ENCODE data around the gene UBE2QL1. TPM values are rescaled to one million over a fixed set of nuclear protein-coding genes. Genes with fewer than 3 reads are reported as not detected.

The UBE2QL1 gene
- total and polyA plus RNA-seq, 2 of the 8 experiments (the other 6 are each of a cell fraction or from before 2014, with no cell fraction given) = 0.43 to 0.65 TPM

- no peak overlapping the region for H3K4me3 ChIP-seq (ENCODE audit: extremely low read depth in 1 of 4, insufficient read depth in 2 of 4, low read depth in 3 of 4, low read length in 4 of 4)
- no peak overlapping the region for H4K91ac ChIP-seq (replicated peaks; ENCODE audit: insufficient read length, low read length)
- H3K4me1 ChIP-seq (replicated peaks in 1 of 4; ENCODE audit: control insufficient read depth in 3 of 4, insufficient read depth in 4 of 4, low read length in 3 of 4) = no peaks in the 10 kb centered on the region; a peak in 1 of 7 replicates
- no peak overlapping the region for H4K5ac ChIP-seq (ENCODE audit: insufficient read length, low read depth, low read length)
- H2AFZ ChIP-seq (ENCODE audit: low read length) = no peak overlapping the region
- no peaks in the 10 kb centered on the region for H3K9me3 ChIP-seq (ENCODE audit: insufficient read depth in 2 of 2, low read depth in 1 of 2, low read length in 1 of 2)
- H4K20me1 ChIP-seq (replicated peaks in 1 of 2; ENCODE audit: control insufficient read depth in 1 of 2, insufficient read depth in 2 of 2, low read length in 2 of 2) = no peaks in the 10 kb centered on the region
- no peak overlapping the region for H2BK20ac ChIP-seq (ENCODE audit: low read length)
- ChIA-PET CTCF (ENCODE audit: partially characterized antibody) (interaction anchor here (0.9 kb wide), 1 partner anchor 32 kb away, joined by 3 read pairs; no protein-coding TSS in a partner anchor), POLR2A (ENCODE audit: partially characterized antibody) (no interaction called here)
- H3K4me2 ChIP-seq (ENCODE audit: insufficient read depth in 1 of 2, low read depth in 2 of 2, low read length in 2 of 2) = no peak overlapping the region
- H3K14ac ChIP-seq (ENCODE audit: insufficient read length) = no peak overlapping the region
- no peak overlapping the region for H2BK5ac ChIP-seq (ENCODE audit: low read depth, low read length)
- H3K23me2 ChIP-seq (ENCODE audit: low read depth, low read length) = no peaks in the 10 kb centered on the region
- DNase-seq (ENCODE audit: low read depth in 1 of 2, low spot score in 2 of 2) = no peak
- H3K36me3 ChIP-seq (ENCODE audit: control insufficient read depth in 2 of 4, insufficient read depth in 4 of 4, low read length in 3 of 4) = no peaks in the 10 kb centered on the region
- no peak overlapping the region for H2BK120ac ChIP-seq (replicated peaks; ENCODE audit: low read depth, low read length)
- H2BK12ac ChIP-seq (ENCODE audit: low read depth, low read length) = no peak overlapping the region
- H3K9ac ChIP-seq (replicated peaks in 1 of 4; ENCODE audit: extremely low read depth in 1 of 4, low read depth in 3 of 4, low read length in 3 of 4) = no peak overlapping the region
- H2AK5ac ChIP-seq (ENCODE audit: low read depth, low read length) = no peak overlapping the region
- H3K4ac ChIP-seq (replicated peaks; ENCODE audit: insufficient read length, low read depth, low read length) = no peak overlapping the region
- no peak overlapping the region for H3K23ac ChIP-seq (ENCODE audit: insufficient read length)
- no peaks in the 10 kb centered on the region for H3K79me2 ChIP-seq (ENCODE audit: control insufficient read depth in 1 of 2, insufficient read depth in 2 of 2, low read length in 2 of 2)
- WGBS, 2 experiments (ENCODE audit: extremely low coverage in 1 of 2, insufficient coverage in 1 of 2, insufficient read length in 1 of 2, insufficient replicate concordance in 2 of 2, low coverage in 1 of 2, low lambda C conversion rate in 2 of 2, missing lambda C conversion rate in 1 of 2) = 85% methylated on average over 9 of the region's 9 CpGs; no CpG with 5 or more reads in 1 of the 2 experiments
- no peaks in the 10 kb centered on the region for H3K27me3 ChIP-seq (replicated peaks in 1 of 4; ENCODE audit: control insufficient read depth in 3 of 4, extremely low read depth in 1 of 4, insufficient read depth in 3 of 4, low read length in 3 of 4)
- FAIRE-seq = no peak
- H2BK15ac ChIP-seq (ENCODE audit: low read length) = no peak overlapping the region
- no peak overlapping the region for H3K56ac ChIP-seq (replicated peaks; ENCODE audit: insufficient read length, low read depth, low read length)
- H3K18ac ChIP-seq (ENCODE audit: extremely low read depth, low read length) = no peak overlapping the region
- H4K8ac ChIP-seq (ENCODE audit: extremely low read depth, insufficient read depth, low read length) = no peak overlapping the region
- H3K27ac ChIP-seq (ENCODE audit: low read depth, low read length) = no peak overlapping the region
- no peaks in the 10 kb centered on the region for H3K79me1 ChIP-seq (ENCODE audit: low read depth, low read length)
- TF ChIP-seq, protein P1, sequence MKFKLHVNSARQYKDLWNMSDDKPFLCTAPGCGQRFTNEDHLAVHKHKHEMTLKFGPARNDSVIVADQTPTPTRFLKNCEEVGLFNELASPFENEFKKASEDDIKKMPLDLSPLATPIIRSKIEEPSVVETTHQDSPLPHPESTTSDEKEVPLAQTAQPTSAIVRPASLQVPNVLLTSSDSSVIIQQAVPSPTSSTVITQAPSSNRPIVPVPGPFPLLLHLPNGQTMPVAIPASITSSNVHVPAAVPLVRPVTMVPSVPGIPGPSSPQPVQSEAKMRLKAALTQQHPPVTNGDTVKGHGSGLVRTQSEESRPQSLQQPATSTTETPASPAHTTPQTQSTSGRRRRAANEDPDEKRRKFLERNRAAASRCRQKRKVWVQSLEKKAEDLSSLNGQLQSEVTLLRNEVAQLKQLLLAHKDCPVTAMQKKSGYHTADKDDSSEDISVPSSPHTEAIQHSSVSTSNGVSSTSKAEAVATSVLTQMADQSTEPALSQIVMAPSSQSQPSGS (IDR thresholded peaks at IDR 0.05; ENCODE audit: low read length) = no peak
- TF ChIP-seq NRF1 (IDR thresholded peaks at IDR 0.05; ENCODE audit: low read depth, low read length) = no peak
- TF ChIP-seq E2F6 (IDR thresholded peaks at IDR 0.05) = no peak
- no peak for TF ChIP-seq CHD1 (IDR thresholded peaks at IDR 0.05; ENCODE audit: low read depth, low read length)
- no peak for TF ChIP-seq TBP (IDR thresholded peaks at IDR 0.05; ENCODE audit: low read depth, low read length)
- TF ChIP-seq ASH2L (IDR thresholded peaks at IDR 0.05; ENCODE audit: low read length) = no peak
- TF ChIP-seq, protein P2, sequence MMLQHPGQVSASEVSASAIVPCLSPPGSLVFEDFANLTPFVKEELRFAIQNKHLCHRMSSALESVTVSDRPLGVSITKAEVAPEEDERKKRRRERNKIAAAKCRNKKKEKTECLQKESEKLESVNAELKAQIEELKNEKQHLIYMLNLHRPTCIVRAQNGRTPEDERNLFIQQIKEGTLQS (IDR thresholded peaks at IDR 0.05; ENCODE audit: insufficient read depth, low read depth, low read length) = no peak
- TF ChIP-seq GTF2F1 (IDR thresholded peaks at IDR 0.05; ENCODE audit: borderline replicate concordance, low read depth, low read length) = no peak
- no peak for TF ChIP-seq RXRA (IDR thresholded peaks at IDR 0.05; ENCODE audit: insufficient read depth, low read depth, low read length)
- no peak for TF ChIP-seq CBX8 (IDR thresholded peaks at IDR 0.05; ENCODE audit: borderline replicate concordance, low read depth, low read length)
- TF ChIP-seq SIRT6 (IDR thresholded peaks at IDR 0.05; ENCODE audit: low read length) = no peak
- no peak for TF ChIP-seq TAF1 (IDR thresholded peaks at IDR 0.05; ENCODE audit: low read depth, low read length)
- no peak for TF ChIP-seq POLR2AphosphoS5 (IDR thresholded peaks at IDR 0.05; ENCODE audit: low read depth, low read length)
Measured at GRCh38 chr5:6522923-6523322, 74.3 kb downstream of the UBE2QL1 start.

All from H1 (cell line).